ENCODE measurements around the gene RTTN. TPM values are rescaled to one million over a fixed set of nuclear protein-coding genes. Genes with fewer than 3 reads are reported as not detected.

The RTTN gene
- total RNA-seq, 1 donor from 2014 or later, result 25.6 TPM

DNA sequence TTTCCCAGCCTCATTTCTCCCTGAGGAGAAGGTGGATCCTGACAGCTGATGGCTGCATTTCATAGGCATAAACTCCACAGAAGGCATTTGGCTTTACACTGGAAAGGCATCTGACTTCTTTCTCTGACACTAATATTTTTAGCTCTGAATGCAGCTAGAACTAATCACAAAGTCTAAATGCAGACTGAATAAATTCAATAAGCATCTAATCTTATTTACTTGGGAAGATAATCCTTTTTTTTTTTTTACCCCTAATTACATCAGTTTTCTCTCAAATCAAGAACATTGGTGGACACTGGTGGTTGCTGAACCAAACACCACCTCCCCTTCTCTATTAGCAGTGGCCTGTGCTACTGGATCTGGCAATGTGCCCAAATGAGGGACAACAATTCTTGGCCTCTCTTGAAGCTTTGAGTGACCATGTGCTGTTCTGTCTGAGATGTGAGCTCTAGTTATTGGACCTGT, 206.9 kb downstream of the RTTN start:
- H3K36me3 Mint-ChIP-seq, result peaks cover 7% of the 10 kb centered on the region
- DNase-seq (ENCODE audit: low spot score in 2 of 2, unreplicated experiment in 2 of 2), result no peak
- H3K4me1 Mint-ChIP-seq, result peaks cover 2% of the 10 kb centered on the region
- TF ChIP-seq, protein P1, sequence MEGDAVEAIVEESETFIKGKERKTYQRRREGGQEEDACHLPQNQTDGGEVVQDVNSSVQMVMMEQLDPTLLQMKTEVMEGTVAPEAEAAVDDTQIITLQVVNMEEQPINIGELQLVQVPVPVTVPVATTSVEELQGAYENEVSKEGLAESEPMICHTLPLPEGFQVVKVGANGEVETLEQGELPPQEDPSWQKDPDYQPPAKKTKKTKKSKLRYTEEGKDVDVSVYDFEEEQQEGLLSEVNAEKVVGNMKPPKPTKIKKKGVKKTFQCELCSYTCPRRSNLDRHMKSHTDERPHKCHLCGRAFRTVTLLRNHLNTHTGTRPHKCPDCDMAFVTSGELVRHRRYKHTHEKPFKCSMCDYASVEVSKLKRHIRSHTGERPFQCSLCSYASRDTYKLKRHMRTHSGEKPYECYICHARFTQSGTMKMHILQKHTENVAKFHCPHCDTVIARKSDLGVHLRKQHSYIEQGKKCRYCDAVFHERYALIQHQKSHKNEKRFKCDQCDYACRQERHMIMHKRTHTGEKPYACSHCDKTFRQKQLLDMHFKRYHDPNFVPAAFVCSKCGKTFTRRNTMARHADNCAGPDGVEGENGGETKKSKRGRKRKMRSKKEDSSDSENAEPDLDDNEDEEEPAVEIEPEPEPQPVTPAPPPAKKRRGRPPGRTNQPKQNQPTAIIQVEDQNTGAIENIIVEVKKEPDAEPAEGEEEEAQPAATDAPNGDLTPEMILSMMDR (IDR thresholded peaks at IDR 0.05; ENCODE audit: unreplicated experiment), result no peak
- H3K27ac Mint-ChIP-seq, result no peak overlapping the region
- peaks cover 4% of the 10 kb centered on the region for H3K9me3 Mint-ChIP-seq
- H3K27me3 Mint-ChIP-seq (ENCODE audit: low read depth), result no peaks in the 10 kb centered on the region
- H3K4me3 Mint-ChIP-seq, result no peak overlapping the region

DNA sequence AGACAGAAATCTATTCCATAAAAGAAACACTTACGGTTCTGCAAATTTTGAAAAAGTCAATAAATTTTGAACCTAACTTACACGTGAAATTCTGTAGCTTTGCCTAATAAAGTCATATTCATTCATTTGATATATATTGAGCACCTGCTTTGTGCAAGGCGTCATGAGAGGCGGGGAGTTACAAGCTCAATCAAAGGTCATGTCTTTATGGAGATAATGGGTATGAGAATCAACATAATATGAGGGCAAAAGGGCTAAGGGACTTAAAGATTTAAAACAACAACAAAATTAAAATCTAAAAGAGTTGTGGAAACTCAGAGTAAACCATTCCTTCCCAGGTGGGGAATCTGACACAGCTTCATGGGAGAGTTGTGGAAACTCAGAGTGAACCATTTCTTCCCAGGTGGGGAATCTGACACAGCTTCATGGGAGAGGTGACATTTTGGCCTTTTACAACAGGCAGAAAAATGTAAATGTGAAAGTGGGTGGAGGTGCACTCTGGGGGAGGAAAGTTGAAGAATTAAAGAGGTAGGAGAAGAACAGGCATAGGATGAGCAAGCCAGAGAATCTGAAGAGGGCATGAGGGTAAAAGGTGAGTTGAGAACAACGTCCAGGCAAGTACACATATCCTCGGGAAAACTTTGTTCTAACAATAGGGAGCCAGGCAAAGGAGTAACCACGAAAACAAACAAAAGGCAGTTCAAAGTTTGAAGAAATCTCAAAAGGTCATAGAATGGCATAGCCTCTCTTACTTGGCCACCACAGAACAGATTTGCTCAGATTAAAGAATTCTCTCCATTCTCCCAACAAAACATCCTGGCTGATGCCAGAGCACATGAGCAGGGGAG, 208.3 kb downstream of the RTTN start:
- TF ChIP-seq, protein P1 (IDR thresholded peaks at IDR 0.05; ENCODE audit: unreplicated experiment), result no peak
- peaks cover 2% of the 10 kb centered on the region for H3K4me1 Mint-ChIP-seq
- no peak overlapping the region for H3K4me3 Mint-ChIP-seq
- H3K27ac Mint-ChIP-seq, result no peak overlapping the region
- H3K27me3 Mint-ChIP-seq (ENCODE audit: low read depth), result no peaks in the 10 kb centered on the region
- peaks cover 11% of the 10 kb centered on the region for H3K36me3 Mint-ChIP-seq
- DNase-seq (ENCODE audit: low spot score in 2 of 2, unreplicated experiment in 2 of 2), result no peak
- peaks cover 18% of the 10 kb centered on the region for H3K9me3 Mint-ChIP-seq

DNA sequence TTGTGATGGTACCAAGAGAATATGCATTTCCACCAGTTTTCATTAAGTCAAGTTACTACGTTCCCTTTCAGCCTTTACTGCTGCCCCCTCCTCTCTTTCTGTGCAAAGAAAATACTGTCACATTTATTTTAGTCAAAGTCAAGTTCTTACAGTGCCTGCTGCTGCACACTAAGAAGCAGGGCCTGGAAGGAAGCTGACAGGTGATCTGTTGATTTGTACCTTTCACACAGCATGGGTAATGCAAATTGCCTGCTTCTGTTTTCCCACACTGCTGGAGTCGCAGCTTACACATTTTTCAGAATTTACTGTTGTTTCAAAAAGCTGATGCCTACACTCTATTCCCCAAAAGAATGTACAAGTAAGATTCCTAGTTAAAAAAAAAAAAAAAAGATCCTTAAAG, 209.1 kb downstream of the RTTN start:
- Mint-ChIP-seq H3K36me3 (peaks cover 13% of the 10 kb centered on the region), H3K4me3 (no peak overlapping the region), H3K4me1 (peaks cover 2% of the 10 kb centered on the region), H3K27ac (no peak overlapping the region), H3K27me3 (ENCODE audit: low read depth) (no peaks in the 10 kb centered on the region), H3K9me3 (peaks cover 25% of the 10 kb centered on the region)
- DNase-seq (ENCODE audit: low spot score in 2 of 2, unreplicated experiment in 2 of 2), result no peak
- TF ChIP-seq, protein P1 (IDR thresholded peaks at IDR 0.05; ENCODE audit: unreplicated experiment), result no peak

DNA sequence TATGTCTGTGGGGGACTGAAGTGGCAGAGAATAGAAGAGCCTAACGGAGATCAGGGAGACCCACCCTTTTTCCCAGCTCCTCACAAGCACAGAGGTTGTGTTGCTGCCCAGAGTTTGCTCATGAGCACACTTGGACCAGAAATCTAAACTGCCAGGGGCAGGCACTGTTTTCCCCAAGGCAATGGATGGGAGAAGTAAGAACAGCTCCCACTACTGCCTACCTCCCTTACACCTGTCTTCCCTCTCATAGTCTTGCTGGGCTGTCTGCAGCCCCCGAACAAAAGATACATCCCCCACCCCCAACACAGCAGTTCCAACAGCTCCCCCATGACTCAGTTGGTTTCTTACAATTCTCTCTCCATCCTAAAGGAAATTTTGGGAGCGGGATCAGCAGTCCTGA, 209.7 kb downstream of the RTTN start:
- Mint-ChIP-seq H3K27me3 (ENCODE audit: low read depth) (no peaks in the 10 kb centered on the region), H3K4me1 (peaks cover 2% of the 10 kb centered on the region), H3K4me3 (no peak overlapping the region), H3K27ac (no peak overlapping the region), H3K36me3 (peaks cover 8% of the 10 kb centered on the region), H3K9me3 (peaks cover 29% of the 10 kb centered on the region)
- TF ChIP-seq, protein P1 (IDR thresholded peaks at IDR 0.05; ENCODE audit: unreplicated experiment), result no peak
- DNase-seq (ENCODE audit: low spot score in 2 of 2, unreplicated experiment in 2 of 2), result no peak

DNA sequence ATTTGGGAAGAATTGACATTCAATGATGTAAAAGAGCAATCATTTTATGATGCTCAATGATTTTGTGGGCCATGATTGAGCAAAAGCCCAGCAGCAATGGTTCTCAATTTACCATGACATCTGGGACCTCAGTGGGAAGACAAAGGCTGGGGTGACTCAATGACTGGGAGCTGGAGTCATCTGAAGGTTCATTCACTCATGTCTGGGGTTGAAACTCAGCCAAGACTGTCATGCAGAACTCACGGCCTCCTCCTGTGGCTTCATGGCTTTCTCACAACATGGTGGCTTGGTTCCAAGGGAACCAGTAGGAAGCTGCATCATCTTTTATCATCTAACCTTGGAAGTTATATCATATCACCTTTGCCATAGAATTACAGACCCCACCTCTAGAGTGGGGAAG, 212.7 kb downstream of the RTTN start:
- peaks cover under 1% of the 10 kb centered on the region for H3K4me1 Mint-ChIP-seq

More for the DNA sequence above, 212.7 kb downstream of the RTTN start:
- Mint-ChIP-seq H3K27ac (no peak overlapping the region), H3K27me3 (ENCODE audit: low read depth) (no peaks in the 10 kb centered on the region), H3K36me3 (peaks cover 22% of the 10 kb centered on the region), H3K4me3 (no peak overlapping the region), H3K9me3 (peaks cover 51% of the 10 kb centered on the region)
- no peak for DNase-seq (ENCODE audit: low spot score in 2 of 2, unreplicated experiment in 2 of 2)
- TF ChIP-seq, protein P1 (IDR thresholded peaks at IDR 0.05; ENCODE audit: unreplicated experiment), result no peak

Data from mesothelial cell of epicardium (in vitro differentiated cells).